Superior temporal gyrus (tissue), 1 donor: ENCODE data around the gene SRGAP3.

Source experiments
- DNase-seq: peaks from one replicate; pipeline ENCODE4 v3.0.0-alpha.2; 2016; ENCODE audit errors: extremely low spot score

SRGAP3 gene

DNA sequence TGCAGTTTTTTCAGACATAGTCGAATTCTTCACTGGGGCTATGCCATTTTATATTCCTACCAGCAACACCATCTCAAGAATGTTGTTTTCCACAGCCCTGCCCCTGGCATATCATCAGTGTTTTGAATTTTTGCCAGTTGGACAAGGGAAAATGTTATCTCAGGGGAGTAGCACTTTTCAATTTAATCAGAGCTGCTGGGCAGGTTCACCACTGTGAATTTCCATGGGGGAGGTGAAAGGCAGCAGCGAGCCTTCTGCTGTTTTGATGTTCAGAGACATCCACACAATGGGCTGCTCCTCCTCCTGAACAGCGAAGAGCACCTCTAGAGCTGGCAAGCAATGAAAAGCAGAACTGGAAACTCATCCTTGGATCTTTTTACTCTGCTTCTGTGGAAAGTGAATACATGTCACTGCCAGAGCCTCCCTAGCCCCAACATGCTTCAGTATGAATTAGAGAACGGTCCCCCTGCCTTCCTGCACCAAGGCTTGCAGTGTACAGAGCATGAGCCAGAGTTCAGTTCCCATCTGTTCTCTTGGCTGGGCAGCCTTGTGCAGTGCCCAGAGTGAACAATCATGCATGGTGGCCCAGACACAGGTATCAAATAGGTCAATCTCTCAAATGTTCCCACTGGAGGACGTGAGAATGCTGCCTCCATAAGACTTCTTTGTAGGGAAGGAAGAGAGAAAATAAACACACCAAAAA is 230.0 kb downstream of the SRGAP3 start:
- DNase-seq: peak; percentile 35

DNA sequence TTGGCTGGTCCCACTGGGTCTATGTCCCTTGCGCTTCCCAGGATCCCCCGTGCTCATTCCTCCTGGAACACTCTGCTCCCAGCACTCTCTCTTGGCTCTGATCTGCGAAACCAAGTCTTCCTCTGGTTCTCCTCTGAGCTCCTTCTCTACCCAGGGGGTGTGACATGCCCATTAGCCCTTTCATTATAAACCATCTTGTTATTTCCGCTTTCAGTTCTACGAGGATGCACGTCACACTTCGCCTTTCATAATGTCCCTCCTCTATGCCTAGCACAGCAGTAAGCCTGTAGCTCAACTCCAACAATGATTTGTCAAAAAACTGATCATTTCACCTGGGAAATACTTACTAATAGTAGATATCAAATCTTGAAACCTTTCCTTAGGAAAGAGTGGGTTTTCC is 234.2 kb downstream of the SRGAP3 start:
- DNase-seq: no peak

DNA sequence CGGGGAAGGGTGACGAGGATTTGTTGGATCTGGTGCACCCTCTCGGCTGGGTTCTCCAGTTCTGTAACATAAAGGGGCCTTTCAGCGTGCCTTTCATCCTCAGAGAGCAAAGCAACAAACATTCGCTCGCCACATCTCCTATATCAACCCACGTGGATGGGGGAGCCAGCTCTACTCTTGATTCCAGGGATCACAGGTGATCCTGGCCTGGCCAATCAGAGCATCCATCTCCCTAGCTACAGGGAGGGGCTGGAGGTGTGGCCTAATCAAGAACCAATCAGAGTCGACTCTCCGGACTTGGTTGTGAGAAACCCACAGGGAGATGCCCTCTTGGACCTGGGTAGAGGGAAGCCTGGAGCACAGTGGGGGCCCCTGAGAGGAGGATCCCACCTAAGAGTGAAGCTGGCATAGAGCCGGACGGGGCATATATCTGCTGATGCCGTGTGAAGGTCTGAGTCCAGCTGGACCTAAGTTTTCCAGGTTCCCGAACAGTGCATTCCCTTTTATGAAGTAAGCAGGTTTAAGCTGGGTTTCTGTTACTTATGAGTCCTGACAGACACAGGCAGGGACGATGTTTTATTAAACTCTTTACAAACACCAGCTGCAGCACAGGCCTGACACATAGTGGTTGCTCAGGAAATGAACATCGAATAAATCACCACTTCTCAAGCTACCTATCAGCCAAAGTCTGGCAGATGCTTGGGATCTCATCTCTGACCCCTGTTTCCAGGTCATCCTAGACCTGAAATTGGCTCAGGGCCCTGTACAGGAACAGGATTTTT is 235.5 kb downstream of the SRGAP3 start:
- DNase-seq: no peak

DNA sequence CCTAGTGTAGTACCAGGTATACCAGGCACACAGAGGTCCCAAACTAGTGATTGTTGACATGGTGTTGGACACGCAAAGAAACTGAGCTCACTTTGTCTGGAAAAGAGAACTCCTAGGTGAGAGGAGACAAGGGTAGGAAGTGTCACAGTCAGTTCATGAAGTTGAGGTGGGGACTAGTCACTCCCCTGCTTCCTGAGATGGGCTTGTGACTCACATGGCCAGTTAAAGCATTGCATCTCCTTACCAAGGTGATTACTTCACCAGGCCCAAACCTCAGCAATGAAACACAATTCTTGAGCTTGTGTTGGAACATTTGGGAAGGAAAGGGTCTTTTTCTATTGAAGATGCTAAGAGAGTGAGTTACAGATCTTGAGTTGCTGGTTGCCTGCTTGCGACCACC is 236.9 kb downstream of the SRGAP3 start:
- DNase-seq: no peak

DNA sequence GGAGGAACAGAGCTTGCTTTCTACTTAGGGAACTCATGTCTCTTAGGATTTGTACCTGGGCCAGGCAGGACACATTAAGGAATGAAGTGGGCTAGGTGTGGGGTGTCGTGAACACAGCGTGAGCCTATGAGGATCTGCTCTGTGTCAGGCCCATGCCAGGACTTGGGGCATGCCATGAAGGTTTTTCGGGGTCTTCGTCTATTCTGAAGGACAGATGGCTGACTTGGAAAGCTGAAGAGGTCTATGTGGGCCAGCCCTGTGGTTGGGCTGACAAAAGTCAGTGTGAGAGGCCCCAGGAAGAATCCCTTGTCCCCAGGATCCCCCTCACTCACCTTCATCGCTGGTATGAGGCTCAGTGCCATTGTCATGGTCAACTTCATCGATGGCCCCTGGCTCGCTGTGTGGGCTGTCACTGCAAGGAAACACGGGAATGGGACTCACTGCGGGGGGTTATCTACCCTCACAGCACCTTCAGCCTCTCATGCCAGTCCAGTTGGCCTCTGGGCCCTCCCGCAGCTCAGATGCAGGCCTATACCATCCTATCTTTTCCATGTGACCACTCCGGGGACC is 239.4 kb downstream of the SRGAP3 start:
- no peak for DNase-seq

DNA sequence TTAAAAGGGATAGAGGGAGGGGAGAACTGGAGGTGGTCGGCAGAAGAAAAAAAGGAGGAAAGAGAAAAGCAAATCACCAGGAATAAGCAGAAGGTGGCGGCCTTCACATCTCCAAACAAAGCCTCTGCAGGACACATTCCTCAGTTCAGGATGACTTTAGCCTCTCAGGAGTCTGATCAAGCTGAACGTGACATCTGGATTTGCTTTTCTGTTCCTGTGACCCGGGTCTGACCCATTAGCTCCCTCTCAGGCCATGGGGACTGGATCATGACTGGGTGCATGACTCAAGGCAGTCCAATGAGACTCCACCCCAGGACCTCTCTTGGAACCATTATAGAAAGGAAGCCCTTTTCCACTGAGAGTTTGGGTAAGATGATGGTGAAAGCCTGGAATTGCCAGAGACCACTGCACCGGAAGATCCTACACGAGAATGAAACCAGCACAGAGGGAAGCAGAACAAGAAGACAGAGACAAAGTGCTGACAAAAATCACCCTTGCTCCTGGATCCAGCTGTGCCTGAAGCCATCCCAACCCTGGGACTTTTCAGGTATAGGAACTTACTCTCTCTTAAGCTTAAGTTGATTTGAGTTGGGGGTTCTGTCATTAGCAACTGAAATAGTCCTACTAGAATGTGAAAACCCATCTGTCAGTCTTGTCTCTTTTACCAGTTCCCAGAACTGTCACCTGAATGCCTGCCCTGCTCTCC is 240.7 kb downstream of the SRGAP3 start:
- no peak for DNase-seq

DNA sequence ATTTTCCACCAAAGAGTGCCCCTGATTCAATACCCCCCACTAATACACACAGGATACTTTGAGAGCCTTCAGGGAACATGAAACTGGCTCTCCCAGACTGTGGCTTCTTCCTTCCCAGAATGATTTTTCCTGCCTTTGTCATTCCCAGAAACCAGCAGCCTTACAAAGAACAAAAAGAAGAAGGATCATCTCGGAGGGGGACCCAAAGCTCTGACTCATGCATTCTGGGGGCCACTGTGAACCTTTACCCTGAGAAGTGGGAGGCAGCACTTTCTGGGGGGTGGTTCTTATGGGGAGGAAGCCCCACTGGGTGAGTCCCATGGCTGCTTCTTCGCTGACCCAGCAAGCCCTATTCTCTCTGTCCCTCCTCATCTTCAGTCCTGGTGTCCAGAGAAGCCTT is 241.5 kb downstream of the SRGAP3 start:
- no peak for DNase-seq

DNA sequence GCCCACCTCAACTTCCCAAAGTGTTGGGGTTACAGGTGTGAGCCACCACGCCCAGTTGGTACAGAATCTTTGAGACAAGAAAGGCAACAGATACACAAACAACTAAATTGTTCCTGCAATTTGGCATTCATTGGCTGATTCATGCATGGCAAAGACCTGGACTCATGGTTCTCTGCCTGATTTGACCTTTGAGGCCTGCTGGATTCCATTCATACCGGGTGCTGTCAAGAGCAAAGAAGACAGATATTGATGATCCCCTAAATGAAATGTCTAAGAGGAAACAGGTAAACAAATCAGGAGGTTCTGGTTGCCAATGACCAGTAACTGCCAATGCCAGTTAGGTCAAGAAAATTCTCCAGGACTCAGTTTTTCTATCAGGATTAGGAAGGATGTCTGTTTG is 242.2 kb downstream of the SRGAP3 start:
- no peak for DNase-seq

DNA sequence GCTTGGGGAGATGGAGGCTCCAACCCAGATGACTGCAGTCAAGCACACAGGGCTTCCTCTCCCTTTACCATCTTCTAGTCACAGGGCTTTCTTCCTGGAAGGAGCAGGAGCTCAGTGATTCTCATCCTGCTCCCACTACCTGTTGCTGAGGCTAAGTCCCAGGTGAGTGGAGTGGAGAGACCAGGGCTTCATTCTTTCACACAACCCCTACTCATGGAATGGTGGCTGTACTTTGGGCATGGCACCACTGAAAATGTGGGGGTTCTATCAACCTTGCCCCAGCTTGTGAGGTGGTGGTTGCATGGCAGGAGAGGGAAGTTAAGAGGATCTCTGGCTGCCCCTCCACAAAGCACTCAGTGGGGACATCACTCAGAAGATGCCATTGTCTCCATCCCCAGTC is 249.4 kb downstream of the SRGAP3 start:
- no peak for DNase-seq

DNA sequence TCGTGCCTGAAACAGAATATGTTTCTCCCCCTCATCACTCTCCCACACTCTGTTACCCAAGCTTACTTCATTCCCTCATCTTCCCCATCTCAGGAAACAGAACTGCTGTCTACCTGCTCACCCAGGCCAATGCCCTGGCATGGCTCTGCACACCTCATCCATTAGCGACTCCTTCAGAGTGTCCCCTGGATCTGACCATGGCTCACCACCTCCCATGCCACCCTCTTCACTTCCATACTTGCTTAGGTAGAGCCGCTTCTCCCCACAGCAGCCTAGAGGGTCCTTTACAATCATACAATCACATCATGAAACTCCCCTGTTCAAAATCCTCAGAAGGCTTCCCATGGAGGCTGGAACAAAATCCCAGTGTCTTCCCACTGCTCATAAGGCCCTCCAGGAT is 252.3 kb downstream of the SRGAP3 start:
- DNase-seq: no peak

DNA sequence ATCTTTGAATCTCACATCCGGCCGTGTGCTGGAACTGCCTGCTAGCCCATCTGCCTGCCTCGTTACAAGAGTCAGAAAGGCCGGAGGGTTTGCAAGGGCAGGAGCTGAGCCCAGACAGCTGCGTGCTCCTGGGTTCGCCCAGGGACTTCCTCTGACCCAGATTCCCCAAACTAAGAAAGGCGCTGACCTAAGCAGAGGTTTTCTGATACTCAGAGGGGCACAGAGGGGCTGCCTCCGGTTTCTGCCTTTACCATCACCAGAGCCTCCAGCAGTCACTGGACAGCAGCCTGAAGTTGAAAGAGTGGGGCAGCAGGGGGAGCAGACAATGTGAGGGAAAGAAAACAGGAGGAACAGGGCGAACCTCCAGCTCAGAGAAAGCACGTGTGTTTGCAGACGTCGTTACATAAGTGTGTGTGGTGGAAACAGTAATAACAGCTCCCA is 252.7 kb downstream of the SRGAP3 start:
- DNase-seq: peak; percentile 83

DNA sequence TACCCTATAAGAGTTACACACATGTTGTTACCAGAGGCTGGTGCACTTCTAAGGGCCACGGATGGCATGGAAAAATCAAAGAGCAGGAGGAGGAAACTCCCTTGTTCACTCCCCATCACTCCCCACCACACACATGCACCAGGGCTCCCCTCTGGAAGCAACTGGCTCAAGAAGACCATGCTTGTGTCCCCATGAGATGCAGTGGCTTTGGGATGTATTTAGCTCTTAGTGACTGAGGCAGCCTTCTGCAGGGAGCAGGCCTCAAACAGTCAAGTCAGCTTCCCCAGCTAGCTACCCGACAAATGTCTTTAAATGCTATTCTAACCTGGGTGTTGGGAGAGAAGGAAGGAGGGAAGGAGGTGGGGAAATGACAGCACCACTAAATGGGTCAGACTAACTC is 253.2 kb downstream of the SRGAP3 start:
- DNase-seq: no peak

DNA sequence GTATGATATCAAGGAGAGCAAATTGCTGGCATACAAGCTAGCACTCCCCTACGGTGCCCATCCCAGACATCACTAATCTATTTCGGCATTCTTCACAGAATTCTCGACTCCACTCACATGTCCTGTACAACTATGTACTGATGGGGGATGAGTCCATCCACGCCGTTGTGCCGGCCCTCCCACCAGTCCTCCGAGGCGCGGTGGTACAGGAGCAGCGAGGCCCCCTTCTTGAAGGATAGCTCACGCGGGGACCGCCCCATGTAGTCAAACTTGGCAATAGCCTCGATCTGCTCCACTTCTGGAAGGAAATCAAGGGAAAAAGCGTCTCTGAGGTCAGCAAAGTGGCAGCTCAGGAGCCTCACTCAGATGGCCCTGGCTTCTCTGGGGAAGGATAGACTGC is 255.2 kb downstream of the SRGAP3 start:
- DNase-seq: no peak

DNA sequence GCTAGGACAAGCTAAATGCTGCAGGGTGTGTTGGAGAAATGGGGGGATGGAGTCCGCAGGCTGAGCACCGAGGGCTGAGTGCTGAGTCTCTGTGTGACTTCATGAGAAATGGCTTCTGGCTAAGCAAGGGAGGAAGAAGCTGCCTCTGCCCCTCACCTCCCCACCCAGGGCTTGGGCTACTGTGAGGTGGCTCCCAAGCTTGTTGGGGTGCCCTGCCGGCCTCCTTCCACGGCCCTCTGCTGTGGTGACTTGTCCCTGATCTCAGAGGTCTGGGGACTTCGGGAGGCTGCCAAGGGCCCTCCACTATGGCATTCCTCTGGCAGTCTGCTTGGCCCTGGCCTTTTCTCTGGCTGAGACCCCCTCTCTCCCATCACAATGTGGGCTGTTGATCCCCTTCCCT is 256.1 kb downstream of the SRGAP3 start:
- DNase-seq: no peak

DNA sequence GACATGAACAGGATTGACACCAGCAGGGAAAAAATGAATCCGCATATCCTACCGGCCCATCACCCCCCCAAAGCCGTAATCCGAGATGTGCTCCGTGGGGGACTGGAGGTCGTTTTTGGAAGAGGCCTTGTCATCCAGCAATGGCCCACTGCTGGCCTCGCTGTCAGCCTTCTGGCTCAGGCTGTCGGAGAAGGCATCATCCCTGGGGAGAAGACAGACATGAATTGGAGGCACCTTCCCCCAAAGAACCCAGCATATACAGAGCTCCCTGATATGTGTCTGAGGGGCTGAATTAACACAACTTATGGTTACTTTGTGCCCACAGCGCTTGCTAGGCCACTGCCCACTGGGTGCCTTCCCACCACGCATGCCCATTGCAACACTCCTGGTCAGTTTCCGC is 256.6 kb downstream of the SRGAP3 start:
- no peak for DNase-seq

DNA sequence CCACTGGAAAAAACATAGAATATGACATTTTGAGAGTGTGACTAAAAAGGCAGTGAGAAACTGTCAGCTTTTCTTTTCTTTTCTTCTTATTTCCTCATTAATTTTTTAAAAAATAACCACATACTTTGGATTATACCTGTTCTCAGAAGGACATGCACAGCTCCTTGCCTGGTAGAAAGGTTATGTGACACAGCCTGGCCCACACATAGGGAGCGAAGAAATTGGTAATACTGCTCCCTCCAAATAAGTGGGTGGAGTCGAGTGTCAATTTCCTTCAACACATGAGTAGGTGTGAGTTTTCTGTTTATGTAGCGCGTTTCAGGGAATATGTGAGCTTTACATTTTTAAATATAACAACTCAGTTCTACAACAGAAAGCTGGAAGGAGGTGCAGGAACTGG is 257.2 kb downstream of the SRGAP3 start:
- no peak for DNase-seq

DNA sequence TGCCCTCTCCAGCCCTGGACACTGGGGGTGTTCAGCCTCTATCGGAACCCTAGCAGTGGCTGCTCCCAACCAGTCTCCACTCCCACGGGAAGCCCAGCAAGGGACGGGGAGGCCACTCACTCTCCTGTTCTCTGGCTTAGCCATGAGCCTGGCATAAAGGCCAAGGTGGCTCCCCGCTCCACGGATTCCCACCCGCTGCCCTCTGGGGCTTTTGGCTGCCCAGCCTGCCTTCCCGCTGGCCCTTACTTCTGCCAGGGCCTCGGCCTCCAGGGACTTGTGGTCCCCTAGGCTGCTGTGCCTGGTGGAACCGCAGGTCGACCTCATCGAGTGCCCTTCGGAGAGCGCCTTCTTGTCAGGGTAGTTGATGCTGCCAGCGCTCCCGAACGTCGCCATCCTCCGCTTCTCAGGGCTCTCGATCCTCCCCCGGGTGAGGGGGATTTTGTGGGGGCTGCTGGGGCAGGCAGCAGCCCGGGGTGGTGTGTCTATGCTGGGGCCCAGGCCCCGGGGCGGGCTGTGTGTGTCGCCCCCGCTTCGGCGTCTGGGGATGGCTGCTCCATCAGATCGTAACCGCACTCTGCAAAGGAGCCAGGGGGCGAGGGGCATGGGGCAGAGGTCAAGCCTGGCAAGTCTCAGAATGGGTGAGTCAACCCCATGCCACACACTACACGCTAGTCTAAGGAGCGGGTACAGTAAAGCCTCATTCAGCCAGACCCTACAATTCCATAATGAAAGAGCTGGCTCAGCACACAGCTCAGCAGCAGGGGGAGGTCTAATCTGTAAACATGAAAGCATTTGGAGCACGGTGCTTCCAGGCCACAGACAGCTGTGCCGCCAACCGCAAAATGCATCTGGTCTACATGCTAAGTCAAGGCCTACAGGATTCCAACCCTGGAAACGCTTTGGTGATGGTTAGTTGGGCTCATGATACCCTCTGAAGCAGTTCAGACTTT is 258.9 kb downstream of the SRGAP3 start:
- no peak for DNase-seq

DNA sequence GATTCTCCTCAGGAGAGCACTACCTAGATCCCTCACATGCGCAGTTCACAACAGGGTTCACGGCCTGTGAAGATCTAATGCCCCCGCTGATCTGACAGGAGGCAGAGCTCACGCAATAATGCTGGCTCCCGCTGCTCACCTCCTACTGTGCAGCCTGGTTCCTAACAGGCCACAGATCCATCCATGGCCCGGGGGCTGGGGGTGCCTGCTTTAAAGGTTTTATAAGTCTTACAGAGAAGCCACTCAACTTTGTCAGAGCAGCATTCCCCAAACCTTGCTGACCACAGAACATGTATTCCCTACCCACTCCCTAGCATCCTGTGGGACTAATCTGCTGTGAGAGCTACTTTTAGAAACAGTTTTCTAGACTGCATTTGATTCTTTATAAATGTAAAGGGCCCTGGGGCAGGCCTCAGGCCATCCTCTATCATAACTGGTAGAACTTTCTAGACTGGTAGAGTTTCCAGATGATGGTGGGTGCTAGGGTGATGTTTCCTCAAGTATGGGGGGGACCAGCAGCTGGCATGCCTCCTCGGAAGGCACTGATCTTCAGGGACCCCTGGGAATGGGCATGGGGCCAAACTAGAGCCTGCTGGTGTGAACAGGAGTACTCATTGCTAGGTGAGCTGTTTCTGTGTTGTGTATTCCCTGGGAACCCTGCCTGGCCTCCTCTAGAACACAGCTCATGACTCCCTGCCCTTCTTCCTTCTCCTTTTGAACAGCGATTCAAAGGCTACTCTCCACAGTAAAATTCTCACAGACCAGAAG is 260.5 kb downstream of the SRGAP3 start:
- no peak for DNase-seq

DNA sequence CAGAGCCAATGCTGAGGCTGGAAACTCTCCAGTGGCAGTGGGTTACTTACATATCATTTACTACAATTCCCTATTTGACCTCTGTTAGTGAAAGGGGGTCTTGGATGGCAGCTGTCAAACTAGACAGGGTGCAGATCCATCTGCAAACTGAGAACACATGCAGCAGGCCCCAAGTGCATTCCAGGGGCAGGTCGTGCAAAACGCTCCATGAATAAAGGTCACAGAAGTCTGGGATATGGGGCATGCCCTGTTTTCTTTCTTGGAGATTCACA is 261.1 kb downstream of the SRGAP3 start:
- no peak for DNase-seq

DNA sequence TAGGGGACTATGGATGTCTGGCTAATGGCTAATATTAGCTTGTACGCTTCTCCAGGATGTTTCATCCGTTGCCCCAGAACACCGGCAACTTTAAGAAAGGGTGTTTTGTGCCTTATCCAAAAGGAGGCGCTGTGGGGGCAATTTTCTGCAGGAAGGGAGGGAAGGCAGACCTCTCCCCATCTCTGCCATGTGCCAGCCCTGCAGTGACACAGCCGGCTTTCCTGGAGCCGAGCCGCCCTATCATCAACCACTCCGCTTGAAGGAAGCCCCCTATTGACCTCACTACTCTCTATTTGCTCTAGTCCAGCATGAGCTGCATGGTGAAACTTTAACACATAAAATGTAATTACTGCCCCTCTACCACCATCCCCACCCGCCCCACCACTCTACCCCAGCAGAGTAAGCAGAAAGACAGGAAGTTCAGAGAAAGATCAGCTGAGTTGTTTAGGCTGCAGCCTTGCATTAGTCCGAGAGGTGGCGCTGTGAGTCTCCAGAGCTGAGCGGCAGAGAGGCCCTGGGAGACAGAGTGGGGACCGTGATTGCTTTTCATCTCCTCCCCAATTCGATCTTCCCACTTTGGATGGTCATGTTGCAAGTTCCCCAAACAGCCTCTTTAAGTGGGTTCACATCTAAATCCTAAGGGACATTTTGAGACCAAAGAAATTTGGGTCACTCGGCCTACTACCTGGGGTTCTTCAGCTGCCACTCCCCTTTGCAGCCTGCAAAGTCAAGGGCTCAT is 261.6 kb downstream of the SRGAP3 start:
- DNase-seq: peak; percentile 84
